Measurements from ENCODE around the gene NKG7. TPM values are rescaled to one million over a fixed set of nuclear protein-coding genes. Genes with fewer than 3 reads are reported as not detected.
A peak's percentile ranks its signal among the peaks of the same experiment; 100 is the strongest.

The NKG7 gene
- total and polyA plus RNA-seq, 4 donors, result 2.0 to 13.6 (median 5.7) TPM

DNA sequence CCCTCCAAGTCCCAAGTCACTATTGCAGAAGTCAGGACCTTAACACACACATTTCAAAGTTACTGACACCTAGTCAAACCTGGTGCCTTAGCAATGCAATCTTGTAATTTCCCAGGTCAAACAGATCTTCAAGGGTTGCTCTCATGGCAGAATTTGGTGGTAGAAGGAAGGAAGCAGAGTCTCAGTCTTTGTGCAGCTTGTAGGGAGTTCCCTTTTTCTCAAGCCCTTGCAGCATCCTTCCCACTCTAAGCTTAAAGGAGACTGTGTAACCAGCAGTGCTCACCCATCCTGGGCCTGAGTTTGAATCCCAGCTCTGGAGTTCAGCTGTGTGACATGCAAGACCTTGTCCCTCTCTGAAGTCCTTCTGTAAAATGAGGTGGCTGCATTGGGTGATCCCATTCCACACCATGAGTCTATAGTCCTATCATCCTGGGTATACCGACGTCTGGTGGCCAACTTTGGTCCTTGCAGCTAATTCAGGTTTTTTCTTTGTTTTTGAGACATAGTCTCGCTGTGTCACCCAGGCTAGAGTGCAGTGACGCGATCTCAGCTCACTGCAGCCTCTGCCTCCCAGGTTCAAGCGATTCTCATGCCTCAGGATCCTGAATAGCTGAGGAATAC, 35.2 kb upstream of the NKG7 start:
- Histone ChIP-seq H3K27me3 (ENCODE audit: control insufficient read depth in 4 of 4, insufficient read depth in 4 of 4, low read length in 3 of 4) (peaks cover 0 to 2% (median 0%) of the 10 kb centered on the region in 4 donors), H3K9me3 (ENCODE audit: control insufficient read depth in 4 of 4, low read length in 3 of 4) (peaks cover 0 to 4% (median 2%) of the 10 kb centered on the region in 4 donors), H3K4me1 (ENCODE audit: control insufficient read depth in 4 of 4, insufficient read depth in 4 of 4, low read length in 3 of 4) (no peaks in the 10 kb centered on the region), H3K27ac (ENCODE audit: low read depth in 1 of 2, low read length in 2 of 2) (no peak overlapping the region), H3K9ac (ENCODE audit: low read depth in 1 of 2, low read length in 2 of 2) (no peak overlapping the region), H3K4me3 (ENCODE audit: low read depth in 1 of 3, low read length in 3 of 3) (no peak overlapping the region), H3K36me3 (ENCODE audit: control insufficient read depth in 4 of 4, insufficient read depth in 3 of 4, low read depth in 1 of 4, low read length in 3 of 4) (no peaks in the 10 kb centered on the region)
- WGBS, result 25% methylated on average over 6 of the region's 6 CpGs
- no peak for DNase-seq (ENCODE audit: low spot score)
- TF ChIP-seq GABPA (IDR thresholded peaks at IDR 0.05 in 1 of 2, conservative IDR thresholded peaks at IDR 0.05 in 1 of 2) (no peak), HNF4G (IDR thresholded peaks at IDR 0.05) (no peak), HNF4A (conservative IDR thresholded peaks at IDR 0.05) (no peak), FOXA2 (IDR thresholded peaks at IDR 0.05) (no peak), EGR1 (IDR thresholded peaks at IDR 0.05; ENCODE audit: low read depth in 2 of 2) (no peak), FOXA1 (IDR thresholded peaks at IDR 0.05) (no peak), JUND (IDR thresholded peaks at IDR 0.05) (no peak), YY1 (IDR thresholded peaks at IDR 0.05) (no peak), RAD21 (IDR thresholded peaks at IDR 0.05) (peak; percentile 80 to 85), RXRA (IDR thresholded peaks at IDR 0.05) (no peak)
- TF ChIP-seq, protein P1, sequence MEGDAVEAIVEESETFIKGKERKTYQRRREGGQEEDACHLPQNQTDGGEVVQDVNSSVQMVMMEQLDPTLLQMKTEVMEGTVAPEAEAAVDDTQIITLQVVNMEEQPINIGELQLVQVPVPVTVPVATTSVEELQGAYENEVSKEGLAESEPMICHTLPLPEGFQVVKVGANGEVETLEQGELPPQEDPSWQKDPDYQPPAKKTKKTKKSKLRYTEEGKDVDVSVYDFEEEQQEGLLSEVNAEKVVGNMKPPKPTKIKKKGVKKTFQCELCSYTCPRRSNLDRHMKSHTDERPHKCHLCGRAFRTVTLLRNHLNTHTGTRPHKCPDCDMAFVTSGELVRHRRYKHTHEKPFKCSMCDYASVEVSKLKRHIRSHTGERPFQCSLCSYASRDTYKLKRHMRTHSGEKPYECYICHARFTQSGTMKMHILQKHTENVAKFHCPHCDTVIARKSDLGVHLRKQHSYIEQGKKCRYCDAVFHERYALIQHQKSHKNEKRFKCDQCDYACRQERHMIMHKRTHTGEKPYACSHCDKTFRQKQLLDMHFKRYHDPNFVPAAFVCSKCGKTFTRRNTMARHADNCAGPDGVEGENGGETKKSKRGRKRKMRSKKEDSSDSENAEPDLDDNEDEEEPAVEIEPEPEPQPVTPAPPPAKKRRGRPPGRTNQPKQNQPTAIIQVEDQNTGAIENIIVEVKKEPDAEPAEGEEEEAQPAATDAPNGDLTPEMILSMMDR (IDR thresholded peaks at IDR 0.05; ENCODE audit: low read depth, low read length, missing input control), result peak; percentile 63
- TF ChIP-seq, protein P2, sequence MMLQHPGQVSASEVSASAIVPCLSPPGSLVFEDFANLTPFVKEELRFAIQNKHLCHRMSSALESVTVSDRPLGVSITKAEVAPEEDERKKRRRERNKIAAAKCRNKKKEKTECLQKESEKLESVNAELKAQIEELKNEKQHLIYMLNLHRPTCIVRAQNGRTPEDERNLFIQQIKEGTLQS (IDR thresholded peaks at IDR 0.05), result no peak
- TF ChIP-seq, protein P3, sequence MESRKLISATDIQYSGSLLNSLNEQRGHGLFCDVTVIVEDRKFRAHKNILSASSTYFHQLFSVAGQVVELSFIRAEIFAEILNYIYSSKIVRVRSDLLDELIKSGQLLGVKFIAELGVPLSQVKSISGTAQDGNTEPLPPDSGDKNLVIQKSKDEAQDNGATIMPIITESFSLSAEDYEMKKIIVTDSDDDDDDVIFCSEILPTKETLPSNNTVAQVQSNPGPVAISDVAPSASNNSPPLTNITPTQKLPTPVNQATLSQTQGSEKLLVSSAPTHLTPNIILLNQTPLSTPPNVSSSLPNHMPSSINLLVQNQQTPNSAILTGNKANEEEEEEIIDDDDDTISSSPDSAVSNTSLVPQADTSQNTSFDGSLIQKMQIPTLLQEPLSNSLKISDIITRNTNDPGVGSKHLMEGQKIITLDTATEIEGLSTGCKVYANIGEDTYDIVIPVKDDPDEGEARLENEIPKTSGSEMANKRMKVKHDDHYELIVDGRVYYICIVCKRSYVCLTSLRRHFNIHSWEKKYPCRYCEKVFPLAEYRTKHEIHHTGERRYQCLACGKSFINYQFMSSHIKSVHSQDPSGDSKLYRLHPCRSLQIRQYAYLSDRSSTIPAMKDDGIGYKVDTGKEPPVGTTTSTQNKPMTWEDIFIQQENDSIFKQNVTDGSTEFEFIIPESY (IDR thresholded peaks at IDR 0.05), result no peak

DNA sequence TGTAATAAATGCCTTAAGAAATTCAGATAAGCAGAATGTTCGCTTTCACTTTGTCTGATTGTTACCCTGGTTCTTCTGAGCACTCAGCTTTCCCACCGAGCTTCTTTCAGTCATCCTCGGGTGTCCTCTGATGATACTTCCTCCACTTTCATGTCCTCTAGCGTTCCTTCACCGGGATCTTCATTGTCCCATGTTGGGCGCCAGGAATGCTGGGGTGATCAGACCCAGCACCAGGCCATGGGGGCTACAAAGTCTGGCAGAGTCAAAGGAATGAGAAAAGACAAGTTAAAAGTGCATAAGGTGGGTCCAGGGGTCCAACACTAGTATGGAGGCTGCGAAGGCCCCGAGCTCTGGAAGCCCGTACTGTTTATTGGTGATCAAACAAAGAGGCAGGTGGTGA, 29.7 kb upstream of the NKG7 start:
- H3K9ac ChIP-seq (ENCODE audit: low read depth in 1 of 2, low read length in 2 of 2), result no peak overlapping the region
- no peaks in the 10 kb centered on the region for H3K4me1 ChIP-seq (ENCODE audit: control insufficient read depth in 4 of 4, insufficient read depth in 4 of 4, low read length in 3 of 4)
- H3K36me3 ChIP-seq (ENCODE audit: control insufficient read depth in 4 of 4, insufficient read depth in 3 of 4, low read depth in 1 of 4, low read length in 3 of 4), result no peaks in the 10 kb centered on the region
- peaks cover 0 to 12% (median 6%) of the 10 kb centered on the region in 4 donors for H3K9me3 ChIP-seq (ENCODE audit: control insufficient read depth in 4 of 4, low read length in 3 of 4)
- no peaks in the 10 kb centered on the region for H3K27me3 ChIP-seq (ENCODE audit: control insufficient read depth in 4 of 4, insufficient read depth in 4 of 4, low read length in 3 of 4)
- no peak for DNase-seq (ENCODE audit: low spot score)
- 94% methylated on average over 9 of the region's 9 CpGs for WGBS
- no peak overlapping the region for H3K4me3 ChIP-seq (ENCODE audit: low read depth in 1 of 3, low read length in 3 of 3)
- no peak overlapping the region for H3K27ac ChIP-seq (ENCODE audit: low read depth in 1 of 2, low read length in 2 of 2)
- TF ChIP-seq JUND (IDR thresholded peaks at IDR 0.05) (no peak), FOXA2 (IDR thresholded peaks at IDR 0.05) (no peak), HNF4G (IDR thresholded peaks at IDR 0.05) (no peak), RAD21 (IDR thresholded peaks at IDR 0.05) (no peak), FOXA1 (IDR thresholded peaks at IDR 0.05) (no peak), EGR1 (IDR thresholded peaks at IDR 0.05; ENCODE audit: low read depth in 2 of 2) (no peak), NR2F2 (IDR thresholded peaks at IDR 0.05) (no peak), RXRA (IDR thresholded peaks at IDR 0.05) (no peak), YY1 (IDR thresholded peaks at IDR 0.05) (no peak), TAF1 (conservative IDR thresholded peaks at IDR 0.05) (no peak), GABPA (IDR thresholded peaks at IDR 0.05 in 1 of 2, conservative IDR thresholded peaks at IDR 0.05 in 1 of 2) (no peak), HNF4A (conservative IDR thresholded peaks at IDR 0.05) (no peak), SP1 (IDR thresholded peaks at IDR 0.05) (no peak)
- TF ChIP-seq, protein P4, sequence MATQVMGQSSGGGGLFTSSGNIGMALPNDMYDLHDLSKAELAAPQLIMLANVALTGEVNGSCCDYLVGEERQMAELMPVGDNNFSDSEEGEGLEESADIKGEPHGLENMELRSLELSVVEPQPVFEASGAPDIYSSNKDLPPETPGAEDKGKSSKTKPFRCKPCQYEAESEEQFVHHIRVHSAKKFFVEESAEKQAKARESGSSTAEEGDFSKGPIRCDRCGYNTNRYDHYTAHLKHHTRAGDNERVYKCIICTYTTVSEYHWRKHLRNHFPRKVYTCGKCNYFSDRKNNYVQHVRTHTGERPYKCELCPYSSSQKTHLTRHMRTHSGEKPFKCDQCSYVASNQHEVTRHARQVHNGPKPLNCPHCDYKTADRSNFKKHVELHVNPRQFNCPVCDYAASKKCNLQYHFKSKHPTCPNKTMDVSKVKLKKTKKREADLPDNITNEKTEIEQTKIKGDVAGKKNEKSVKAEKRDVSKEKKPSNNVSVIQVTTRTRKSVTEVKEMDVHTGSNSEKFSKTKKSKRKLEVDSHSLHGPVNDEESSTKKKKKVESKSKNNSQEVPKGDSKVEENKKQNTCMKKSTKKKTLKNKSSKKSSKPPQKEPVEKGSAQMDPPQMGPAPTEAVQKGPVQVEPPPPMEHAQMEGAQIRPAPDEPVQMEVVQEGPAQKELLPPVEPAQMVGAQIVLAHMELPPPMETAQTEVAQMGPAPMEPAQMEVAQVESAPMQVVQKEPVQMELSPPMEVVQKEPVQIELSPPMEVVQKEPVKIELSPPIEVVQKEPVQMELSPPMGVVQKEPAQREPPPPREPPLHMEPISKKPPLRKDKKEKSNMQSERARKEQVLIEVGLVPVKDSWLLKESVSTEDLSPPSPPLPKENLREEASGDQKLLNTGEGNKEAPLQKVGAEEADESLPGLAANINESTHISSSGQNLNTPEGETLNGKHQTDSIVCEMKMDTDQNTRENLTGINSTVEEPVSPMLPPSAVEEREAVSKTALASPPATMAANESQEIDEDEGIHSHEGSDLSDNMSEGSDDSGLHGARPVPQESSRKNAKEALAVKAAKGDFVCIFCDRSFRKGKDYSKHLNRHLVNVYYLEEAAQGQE (IDR thresholded peaks at IDR 0.05), result no peak
- TF ChIP-seq, protein P3 (IDR thresholded peaks at IDR 0.05), result no peak
- TF ChIP-seq, protein P2 (IDR thresholded peaks at IDR 0.05), result no peak
- TF ChIP-seq, protein P5, sequence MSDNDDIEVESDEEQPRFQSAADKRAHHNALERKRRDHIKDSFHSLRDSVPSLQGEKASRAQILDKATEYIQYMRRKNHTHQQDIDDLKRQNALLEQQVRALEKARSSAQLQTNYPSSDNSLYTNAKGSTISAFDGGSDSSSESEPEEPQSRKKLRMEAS (IDR thresholded peaks at IDR 0.05), result no peak
